Mononuclear cell (primary cell): ENCODE results near the gene OR5L1. TPM values are rescaled to one million over a fixed set of nuclear protein-coding genes. Genes with fewer than 3 reads are reported as not detected.

Source experiments
- total RNA-seq: library from RNA; depleted of rRNA; stranded (reverse); fragments of >200 nt; gene quantifications from one replicate; pipeline ENCODE4 v1.2.3, GENCODE V29; 2012

OR5L1 gene
- total RNA-seq, 1 donor, result not detected

Other genes with a start within 250 kb of the OR5L1 start
- not detected for gene OR4C16, start 239.2 kb upstream of the OR5L1 start, total RNA-seq
- not detected for gene OR4C11, start 203.7 kb upstream of the OR5L1 start, total RNA-seq
- gene OR4P4, start 176.3 kb upstream of the OR5L1 start, total RNA-seq, result not detected
- not detected for gene OR4S2, start 163.0 kb upstream of the OR5L1 start, total RNA-seq
- 0.21 TPM for gene OR4C6, start 149.2 kb upstream of the OR5L1 start, total RNA-seq
- gene OR5D13, start 37.9 kb upstream of the OR5L1 start, total RNA-seq, result not detected
- not detected for gene OR5D14, start 15.8 kb upstream of the OR5L1 start, total RNA-seq
- gene OR5D18, start 8.3 kb downstream of the OR5L1 start, total RNA-seq, result not detected
- gene OR5L2, start 15.9 kb downstream of the OR5L1 start, total RNA-seq, result not detected
- not detected for gene OR5D16, start 27.4 kb downstream of the OR5L1 start, total RNA-seq
- not detected for gene TRIM51, start 71.9 kb downstream of the OR5L1 start, total RNA-seq
- gene OR5W2, start 103.2 kb downstream of the OR5L1 start, total RNA-seq, result not detected
- not detected for gene OR5I1, start 125.0 kb downstream of the OR5L1 start, total RNA-seq
- gene OR10AG1, start 158.6 kb downstream of the OR5L1 start, total RNA-seq, result not detected
- gene OR5F1, start 183.3 kb downstream of the OR5L1 start, total RNA-seq, result not detected
- gene OR5AS1, start 216.3 kb downstream of the OR5L1 start, total RNA-seq, result 0.10 TPM